M059J (cell line): Measurements from ENCODE around the gene AGPAT3. TPM values are rescaled to one million over a fixed set of nuclear protein-coding genes. Genes with fewer than 3 reads are reported as not detected.

Experiments used
- DNase-seq: peaks from one replicate; pipeline ENCODE4 v3.0.0-alpha.2; 2012; ENCODE audit warnings: low read depth
- total RNA-seq: library from RNA; depleted of rRNA; stranded (reverse); fragments of >200 nt; shearing (Covaris generic); gene quantifications from 2 replicates; pipeline ENCODE4 v1.2.3, GENCODE V29; 2014

AGPAT3 gene
- total RNA-seq, 1 experiment from 2014 or later = 59.8 TPM

GRCh38 chr21:43954896-43955295 lies 89.9 kb downstream of the AGPAT3 start:
- no peak for DNase-seq

- DNase-seq = no peak
Measured at GRCh38 chr21:43956019-43956669, 91.1 kb downstream of the AGPAT3 start.

GRCh38 chr21:43956670-43957035 lies 91.6 kb downstream of the AGPAT3 start:
- DNase-seq = peak; percentile 38

GRCh38 chr21:43957128-43957571 lies 92.1 kb downstream of the AGPAT3 start:
- DNase-seq = no peak

GRCh38 chr21:43957611-43958362 lies 92.8 kb downstream of the AGPAT3 start:
- DNase-seq = no peak

- DNase-seq = no peak
Measured at GRCh38 chr21:43958364-43959158, 93.5 kb downstream of the AGPAT3 start.

- no peak for DNase-seq
Measured at GRCh38 chr21:43959231-43960116, 94.5 kb downstream of the AGPAT3 start.

GRCh38 chr21:43961382-43961909 lies 96.4 kb downstream of the AGPAT3 start:
- no peak for DNase-seq

GRCh38 chr21:43965911-43966585 lies 101.0 kb downstream of the AGPAT3 start:
- no peak for DNase-seq

GRCh38 chr21:43966946-43967512 lies 102.0 kb downstream of the AGPAT3 start:
- no peak for DNase-seq

- DNase-seq = no peak
Measured at GRCh38 chr21:43967981-43968380, 103.0 kb downstream of the AGPAT3 start.

- DNase-seq = no peak
Measured at GRCh38 chr21:43968410-43969114, 103.5 kb downstream of the AGPAT3 start.

GRCh38 chr21:43969115-43969444 lies 104.1 kb downstream of the AGPAT3 start:
- no peak for DNase-seq

GRCh38 chr21:43970551-43970950 lies 105.5 kb downstream of the AGPAT3 start:
- no peak for DNase-seq

- DNase-seq = no peak
Measured at GRCh38 chr21:43971201-43971991, 106.4 kb downstream of the AGPAT3 start.

- DNase-seq = no peak
Measured at GRCh38 chr21:43971992-43972255, 106.9 kb downstream of the AGPAT3 start.

GRCh38 chr21:43972850-43973633 lies 108.0 kb downstream of the AGPAT3 start:
- no peak for DNase-seq

- no peak for DNase-seq
Measured at GRCh38 chr21:43973634-43973955, 108.6 kb downstream of the AGPAT3 start.
